Natural killer cell (primary cell): Measurements from ENCODE around the gene KDM6A. TPM values are rescaled to one million over a fixed set of nuclear protein-coding genes. Genes with fewer than 3 reads are reported as not detected.
"Not testable (repeated sequence)": the region's sequence is repeated elsewhere in the genome, so short reads cannot be mapped to it uniquely, and the experiment has no call there.

Experiments
- ATAC-seq, 3 donors: fragments of 150-1000 bp in 2 of 3; fragments of 200-7000 bp in 1 of 3; cut with Tn5 transposase; 1 replicate in 1 of 3; 2 replicates in 2 of 3; pipeline ENCODE4 v1.10.0; 2021; ENCODE audit warnings: mild to moderate bottlenecking in 2 of 3, moderate library complexity in 2 of 3
- DNase-seq, 2 donors: peaks; one replicate each; pipeline versions ENCODE4 v3.0.0 to v3.0.0-alpha.2; 2013 to 2021; ENCODE audit warnings: mixed read lengths in 1 of 2
- H3K27ac ChIP-seq: one replicate; pipeline ENCODE4 v1.5.1; 2013; ENCODE audit warnings: mild to moderate bottlenecking, low read length
- H3K27me3 ChIP-seq: one replicate; pipeline ENCODE4 v1.6.1; 2013; ENCODE audit warnings: low read length; ENCODE audit not compliant: control insufficient read depth, insufficient read depth
- H3K36me3 ChIP-seq: one replicate; pipeline ENCODE4 v1.6.1; 2013; ENCODE audit warnings: low read length; ENCODE audit not compliant: control insufficient read depth, insufficient read depth
- H3K4me1 ChIP-seq: one replicate; pipeline ENCODE4 v1.6.1; 2013; ENCODE audit warnings: low read length; ENCODE audit not compliant: control insufficient read depth, insufficient read depth
- H3K4me3 ChIP-seq: one replicate; pipeline ENCODE4 v1.5.1; 2013; ENCODE audit warnings: low read length
- H3K9me3 ChIP-seq: one replicate; pipeline ENCODE4 v1.6.1; 2013; ENCODE audit warnings: low read length; ENCODE audit not compliant: control insufficient read depth, insufficient read depth
- H3K27ac Mint-ChIP-seq, 2 donors: one replicate each; pipeline ENCODE4 v1.8.0; 2022; ENCODE audit warnings: mild to moderate bottlenecking in 2 of 2, mixed read lengths in 2 of 2, moderate library complexity in 1 of 2
- H3K27me3 Mint-ChIP-seq, 2 donors: one replicate each; pipeline ENCODE4 v1.8.0; 2022; ENCODE audit warnings: low read depth in 2 of 2, mixed read lengths in 2 of 2
- H3K36me3 Mint-ChIP-seq: one replicate; pipeline ENCODE4 v1.8.0; 2022; ENCODE audit warnings: mixed read lengths
- H3K4me1 Mint-ChIP-seq, 2 donors: one replicate each; pipeline ENCODE4 v1.8.0; 2022; ENCODE audit warnings: mixed read lengths in 2 of 2
- H3K4me3 Mint-ChIP-seq: one replicate; pipeline ENCODE4 v1.8.0; 2022; ENCODE audit warnings: mild to moderate bottlenecking, moderate library complexity, mixed read lengths
- H3K9me3 Mint-ChIP-seq, 2 donors: one replicate each; pipeline ENCODE4 v1.8.0; 2022; ENCODE audit warnings: mixed read lengths in 2 of 2
- CTCF ChIP-seq: fragments of 200-600 bp; IDR thresholded peaks from one replicate; pipeline ENCODE4 v1.8.0; 2022; ENCODE audit warnings: antibody characterized with exemption
- WGBS: methylation state at CpG from one replicate; pipeline ENCODE4 v1.1.7; 2013; ENCODE audit warnings: missing lambda C conversion rate; ENCODE audit not compliant: insufficient coverage; 5-methylcytosine and 5-hydroxymethylcytosine counted together
- intact Hi-C: fragments of 100-400 bp; cut with micrococcal nuclease; formaldehyde crosslinking; loops from one replicate; pipeline ENCODE4 v1.14.2; 2022
- total RNA-seq, 4 donors: library from RNA; stranded (reverse); fragments of 120-200 nt in 1 of 4; gene quantifications; one replicate each; pipeline versions ENCODE4 v1.2.3 to v1.2.4, GENCODE V29; 2013 to 2022

The KDM6A gene
- total RNA-seq, 3 donors from 2014 or later (not counting 1 experiment from before 2014, with no cell fraction given): 60.8 to 121 (median 73.1) TPM

- Mint-ChIP-seq H3K36me3 (no peaks in the 10 kb centered on the region), H3K27me3 (no peaks in the 10 kb centered on the region), H3K27ac (peak overlapping the region in 1 of 2 donors; percentile 7), H3K4me3 (no peak overlapping the region), H3K4me1 (peaks cover 30 to 71% of the 10 kb centered on the region in 2 donors), H3K9me3 (no peaks in the 10 kb centered on the region)
- no peak for TF ChIP-seq CTCF
- Histone ChIP-seq H3K36me3 (no peaks in the 10 kb centered on the region), H3K9me3 (no peaks in the 10 kb centered on the region), H3K27me3 (no peaks in the 10 kb centered on the region), H3K4me1 (no peaks in the 10 kb centered on the region), H3K4me3 (no peak overlapping the region), H3K27ac (no peak overlapping the region)
- ATAC-seq: no peak
- no CpG with 5 or more reads among the region's 3 CpGs for WGBS
- DNase-seq: no peak
- intact Hi-C loops: no loop called here
Observed at GRCh38 chrX:45031830-45032378, 158.9 kb downstream of the KDM6A start.

GRCh38 chrX:45035071-45035470 is 162.1 kb downstream of the KDM6A start:
- no peak for TF ChIP-seq CTCF
- WGBS: no CpG with 5 or more reads among the region's 2 CpGs
- ATAC-seq (no peak), DNase-seq (no peak)
- H3K36me3 Mint-ChIP-seq: no peaks in the 10 kb centered on the region
- no peak overlapping the region for H3K27ac ChIP-seq
- H3K27me3 Mint-ChIP-seq: no peaks in the 10 kb centered on the region
- no peaks in the 10 kb centered on the region for H3K27me3 ChIP-seq
- H3K4me1 Mint-ChIP-seq: peaks cover 11 to 47% of the 10 kb centered on the region in 2 donors
- H3K27ac Mint-ChIP-seq: no peak overlapping the region
- intact Hi-C loops: no loop called here
- no peaks in the 10 kb centered on the region for H3K36me3 ChIP-seq
- no peaks in the 10 kb centered on the region for H3K9me3 Mint-ChIP-seq
- no peak overlapping the region for H3K4me3 ChIP-seq
- H3K4me3 Mint-ChIP-seq: no peak overlapping the region
- no peaks in the 10 kb centered on the region for H3K4me1 ChIP-seq
- H3K9me3 ChIP-seq: no peaks in the 10 kb centered on the region

- intact Hi-C loops: no loop called here
- DNase-seq (no peak), ATAC-seq (no peak)
- WGBS: 100% methylated on average over 1 of the region's 4 CpGs
- no peaks in the 10 kb centered on the region for H3K36me3 Mint-ChIP-seq
- peaks cover 7 to 40% of the 10 kb centered on the region in 2 donors for H3K4me1 Mint-ChIP-seq
- H3K4me3 ChIP-seq: no peak overlapping the region
- H3K4me1 ChIP-seq: no peaks in the 10 kb centered on the region
- no peaks in the 10 kb centered on the region for H3K9me3 ChIP-seq
- no peaks in the 10 kb centered on the region for H3K9me3 Mint-ChIP-seq
- no peaks in the 10 kb centered on the region for H3K27me3 ChIP-seq
- H3K36me3 ChIP-seq: no peaks in the 10 kb centered on the region
- H3K27ac Mint-ChIP-seq: peak overlapping the region in 1 of 2 donors; percentile 24
- H3K27me3 Mint-ChIP-seq: no peaks in the 10 kb centered on the region
- no peak overlapping the region for H3K4me3 Mint-ChIP-seq
- H3K27ac ChIP-seq: no peak overlapping the region
- TF ChIP-seq CTCF: no peak
Observed at GRCh38 chrX:45036161-45036560, 163.2 kb downstream of the KDM6A start.

GRCh38 chrX:45040137-45040536 is 167.1 kb downstream of the KDM6A start:
- H3K4me1 ChIP-seq, H3K4me3 Mint-ChIP-seq, H3K27ac ChIP-seq, intact Hi-C loops, H3K9me3 Mint-ChIP-seq, ATAC-seq, H3K27me3 ChIP-seq, H3K27me3 Mint-ChIP-seq, H3K9me3 ChIP-seq, H3K36me3 ChIP-seq, H3K27ac Mint-ChIP-seq, H3K4me3 ChIP-seq, H3K36me3 Mint-ChIP-seq, DNase-seq: not testable (repeated sequence)
- peaks cover 0 to 12% of the 10 kb centered on the region in 2 donors for H3K4me1 Mint-ChIP-seq
- WGBS: no CpG with 5 or more reads among the region's 28 CpGs
